Smooth muscle cell of the brain vasculature (primary cell): ENCODE measurements around the gene LCMT1.
"Not testable (repeated sequence)": the region's sequence is repeated elsewhere in the genome, so short reads cannot be mapped to it uniquely, and the experiment has no call there.

Source experiments
- DNase-seq: peaks from one replicate; pipeline ENCODE4 v3.0.0-alpha.2; 2012; ENCODE audit warnings: low read depth, low spot score

The LCMT1 gene

DNA sequence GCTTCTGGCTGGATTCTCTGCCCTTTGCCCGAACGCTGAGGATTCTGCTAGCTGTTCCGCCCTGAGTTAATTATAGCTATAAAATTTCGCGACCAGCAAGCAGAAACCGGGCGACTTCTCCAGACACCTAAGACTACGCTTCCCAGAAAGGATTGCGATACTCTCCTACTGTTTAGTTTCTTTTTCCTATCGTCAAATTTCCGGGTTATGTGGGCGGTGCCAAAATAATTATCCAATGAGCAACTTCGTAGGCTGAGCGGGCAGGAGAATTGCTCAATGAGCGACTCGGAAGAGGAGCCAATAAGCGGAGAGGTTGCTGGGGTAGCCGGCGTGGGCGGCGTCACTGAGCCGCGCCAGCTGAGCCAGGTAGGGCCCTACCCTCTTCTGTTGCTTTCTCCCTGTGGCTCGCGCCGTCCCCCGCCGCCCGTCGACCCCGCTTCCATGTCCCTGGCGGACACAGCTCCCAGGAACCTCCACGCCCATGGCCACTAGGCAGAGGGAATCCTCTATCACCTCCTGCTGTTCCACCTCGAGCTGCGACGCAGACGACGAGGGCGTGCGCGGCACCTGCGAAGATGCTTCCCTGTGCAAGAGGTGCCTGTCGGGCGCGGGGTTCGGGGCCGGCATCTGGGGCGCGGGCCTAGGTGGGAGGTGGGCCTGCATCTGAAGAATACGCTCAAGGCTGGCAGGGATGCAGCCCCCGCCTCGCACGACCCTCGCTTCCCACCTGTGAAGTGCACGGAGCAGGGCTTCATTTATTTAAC is at the start of gene LCMT1:
Gene LCMT1 (plus strand): TSS at position 340 of the 764 bp plus-strand sequence. CDS start 142 bp downstream, at position 482.
- peak; percentile 96 for DNase-seq

DNA sequence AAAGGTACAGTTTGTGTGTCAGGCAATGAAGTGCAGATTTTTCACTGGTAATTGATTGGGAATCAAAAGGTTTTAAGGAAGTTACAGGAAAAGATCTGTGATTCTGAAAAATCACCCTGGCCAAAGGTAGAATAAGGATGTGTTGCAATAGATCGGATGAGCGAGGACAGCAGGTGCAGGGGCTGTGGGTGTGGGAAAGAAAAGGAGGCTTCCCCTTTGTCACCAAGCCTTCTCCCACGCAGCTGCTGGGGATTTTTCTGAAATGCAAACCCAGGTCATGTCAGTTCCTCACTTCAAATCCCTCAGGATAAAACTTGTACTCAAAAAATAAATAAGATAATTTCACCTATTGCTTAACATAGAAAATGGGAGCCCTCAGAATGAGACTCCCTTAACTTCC is 48.4 kb upstream of the LCMT1 start:
- no peak for DNase-seq

DNA sequence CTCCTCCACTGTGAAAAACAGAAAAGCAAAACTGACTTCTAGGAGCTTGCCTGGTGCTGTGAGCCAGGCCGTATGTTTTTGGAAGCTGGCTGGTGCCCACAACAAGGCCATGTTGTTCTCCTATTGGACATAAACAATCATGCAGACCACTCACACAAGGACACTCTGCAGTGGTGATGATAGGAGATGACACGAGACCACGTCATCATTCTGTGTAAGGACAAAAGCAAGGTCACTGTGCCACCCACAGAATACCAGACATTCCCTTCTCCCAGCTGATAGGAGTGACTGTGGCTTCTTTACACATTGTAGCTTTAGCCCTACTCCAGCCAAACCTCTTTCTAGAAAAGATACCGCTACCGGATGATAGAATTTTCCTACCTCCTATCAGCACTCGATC is 47.7 kb upstream of the LCMT1 start:
- DNase-seq, result no peak

DNA sequence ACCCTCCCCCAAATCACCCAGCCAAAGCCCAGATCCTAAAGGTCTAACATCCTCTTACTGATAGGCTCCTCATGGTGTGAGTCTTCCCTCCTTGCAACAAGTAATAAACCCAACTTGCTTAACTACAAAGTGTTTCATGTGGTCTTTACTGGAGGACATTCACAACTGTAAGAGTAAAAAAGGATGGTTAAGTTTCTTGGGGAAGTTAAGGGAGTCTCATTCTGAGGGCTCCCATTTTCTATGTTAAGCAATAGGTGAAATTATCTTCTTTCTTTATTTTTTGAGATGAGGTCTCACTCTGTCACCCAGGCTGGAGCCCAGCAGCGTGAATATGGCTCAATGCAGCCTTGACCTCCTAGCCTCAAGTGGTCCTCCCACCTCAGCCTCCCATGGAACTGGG is 47.3 kb upstream of the LCMT1 start:
- DNase-seq, result not testable (repeated sequence)

DNA sequence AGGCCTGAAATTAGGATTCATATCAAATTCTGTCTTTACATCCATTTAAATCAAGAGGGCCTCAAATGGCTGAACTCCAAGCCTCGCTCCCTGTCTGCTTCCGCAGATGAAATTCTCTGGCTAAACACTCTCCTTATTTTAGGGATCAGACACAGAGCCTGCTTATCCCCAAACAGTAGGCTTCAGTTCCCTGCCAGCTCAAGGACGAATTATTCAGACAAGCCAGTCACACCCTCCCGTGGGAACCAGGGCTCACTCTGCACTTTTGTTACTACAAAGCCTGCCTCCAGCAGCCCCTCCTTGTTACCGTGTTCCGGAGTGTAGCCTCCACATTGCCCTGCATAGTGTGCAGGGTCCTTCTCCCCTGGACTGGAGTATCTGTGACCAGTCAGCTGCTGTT is 46.6 kb upstream of the LCMT1 start:
- DNase-seq, result no peak

DNA sequence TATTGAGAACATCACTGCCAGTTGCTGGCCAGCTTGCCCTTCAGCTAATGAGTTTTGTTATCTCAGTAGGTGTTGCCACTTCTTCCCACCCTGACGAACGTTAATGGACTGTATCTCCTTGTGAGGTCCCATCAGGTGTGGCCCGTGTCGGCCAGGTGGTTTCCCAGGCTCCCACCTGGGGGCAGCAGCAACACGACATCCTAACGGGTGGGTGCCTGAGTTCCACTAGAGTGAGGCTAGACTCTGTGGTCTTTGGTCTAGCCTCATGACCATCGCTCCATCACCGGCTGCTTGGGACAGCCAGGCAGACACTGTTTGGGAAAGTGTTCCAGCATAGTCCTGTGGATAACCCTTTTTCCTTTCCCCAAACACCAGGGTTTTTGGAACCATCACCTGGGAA is 45.6 kb upstream of the LCMT1 start:
- no peak for DNase-seq

DNA sequence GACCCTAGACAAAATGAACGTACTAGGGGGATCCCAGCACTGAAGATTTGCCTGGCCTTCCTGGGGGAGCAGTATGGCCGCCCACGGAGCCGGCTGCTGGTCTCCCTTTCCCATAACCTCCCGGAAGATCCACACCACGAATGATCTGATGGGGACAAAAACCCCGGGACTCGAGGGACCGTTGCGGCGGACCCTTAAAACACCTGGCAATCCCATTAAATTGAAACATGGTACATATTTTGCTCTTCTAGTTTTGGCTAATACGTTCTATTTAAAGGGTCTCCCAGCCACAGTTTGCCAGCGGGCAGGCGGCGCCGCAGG is 45.2 kb upstream of the LCMT1 start:
- DNase-seq, result no peak

DNA sequence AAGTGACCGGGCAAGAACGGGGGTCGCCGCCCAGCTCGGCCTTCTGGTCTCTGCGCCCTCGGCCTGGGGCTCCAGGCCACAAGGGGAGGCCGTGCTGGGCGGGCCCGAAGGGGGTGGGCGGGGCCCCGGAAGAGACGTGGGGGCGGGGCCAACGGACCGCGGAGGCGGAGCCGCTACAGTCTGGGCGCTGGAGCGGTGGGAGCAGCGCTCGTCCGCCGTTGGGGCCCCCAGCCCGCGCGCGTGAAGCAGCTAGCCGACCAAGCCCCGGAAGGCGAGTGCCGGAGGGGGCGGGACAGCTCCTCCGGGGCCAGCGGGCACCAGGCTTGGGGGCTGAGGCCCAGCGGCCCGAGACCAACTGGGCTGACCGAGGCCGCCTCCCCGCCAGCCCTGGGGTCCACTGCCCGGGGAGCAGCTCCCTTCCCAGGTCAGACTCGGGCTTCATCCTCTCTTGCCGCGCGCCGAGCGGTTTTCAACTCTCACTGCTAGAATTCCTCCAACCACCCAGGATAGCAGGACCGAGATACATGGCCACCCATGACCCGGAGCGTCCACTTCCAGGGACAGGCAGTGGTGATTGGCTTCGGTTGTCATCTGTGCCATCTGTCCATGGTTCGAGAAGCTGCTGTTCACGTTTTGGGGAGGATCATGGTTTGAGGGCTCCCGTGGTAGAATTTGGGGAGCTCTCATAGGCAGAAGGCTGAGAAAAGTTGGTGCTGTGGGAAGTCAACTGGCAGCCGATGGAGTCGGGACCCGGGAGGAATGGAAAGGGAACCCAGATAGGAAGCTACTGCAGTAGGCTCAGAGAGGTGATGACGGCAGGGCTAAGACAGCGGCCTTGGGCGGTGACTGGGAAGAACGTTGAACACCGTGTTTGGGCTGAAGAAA is 44.6 kb upstream of the LCMT1 start:
- no peak for DNase-seq

DNA sequence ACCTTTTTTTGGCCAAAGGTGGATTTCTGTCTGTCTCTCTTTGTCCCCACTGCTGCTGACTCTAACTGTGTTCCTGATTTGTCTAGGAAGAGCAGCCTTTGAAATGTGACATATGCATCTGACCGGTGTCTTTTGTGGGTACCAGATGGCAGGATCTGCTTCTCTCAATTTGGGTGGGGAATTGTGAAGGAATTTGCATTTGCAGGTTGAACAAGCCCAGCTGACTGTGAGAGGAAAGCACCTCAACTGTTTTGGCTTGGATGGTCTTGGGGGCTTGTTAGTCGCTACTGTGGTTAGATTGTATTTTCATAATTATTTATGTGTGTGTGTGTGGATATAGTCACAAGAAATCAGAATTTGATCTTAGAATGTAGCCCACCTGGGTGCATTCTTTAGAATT is 37.7 kb upstream of the LCMT1 start:
- no peak for DNase-seq

DNA sequence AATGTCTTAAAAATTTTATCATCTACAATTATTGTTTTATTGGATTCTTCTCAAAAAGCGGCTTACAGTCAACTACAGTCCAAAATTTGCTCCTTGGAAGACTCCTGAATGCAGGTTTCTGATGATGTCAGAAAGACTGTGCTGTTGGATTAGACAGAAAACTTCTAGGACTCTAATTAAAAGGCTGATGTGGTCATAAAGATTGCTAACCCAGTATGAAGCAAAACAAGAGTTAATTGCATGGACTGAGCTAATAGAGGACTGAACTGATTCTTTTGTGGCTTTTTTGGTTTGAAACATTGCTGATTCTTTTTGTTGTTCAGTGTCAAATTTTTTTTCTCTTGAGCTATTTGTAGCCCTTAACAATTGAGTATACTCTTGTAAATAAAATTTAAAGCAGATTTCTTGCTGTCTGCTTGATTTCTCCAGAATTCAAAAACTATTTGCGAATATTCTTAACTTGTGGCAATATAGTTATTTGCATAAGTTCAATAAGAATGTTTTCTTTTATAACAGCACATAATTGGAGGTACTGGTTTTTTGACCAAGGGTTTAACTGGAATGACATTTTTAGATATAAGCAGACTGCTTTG is 33.1 kb upstream of the LCMT1 start:
- DNase-seq, result no peak

DNA sequence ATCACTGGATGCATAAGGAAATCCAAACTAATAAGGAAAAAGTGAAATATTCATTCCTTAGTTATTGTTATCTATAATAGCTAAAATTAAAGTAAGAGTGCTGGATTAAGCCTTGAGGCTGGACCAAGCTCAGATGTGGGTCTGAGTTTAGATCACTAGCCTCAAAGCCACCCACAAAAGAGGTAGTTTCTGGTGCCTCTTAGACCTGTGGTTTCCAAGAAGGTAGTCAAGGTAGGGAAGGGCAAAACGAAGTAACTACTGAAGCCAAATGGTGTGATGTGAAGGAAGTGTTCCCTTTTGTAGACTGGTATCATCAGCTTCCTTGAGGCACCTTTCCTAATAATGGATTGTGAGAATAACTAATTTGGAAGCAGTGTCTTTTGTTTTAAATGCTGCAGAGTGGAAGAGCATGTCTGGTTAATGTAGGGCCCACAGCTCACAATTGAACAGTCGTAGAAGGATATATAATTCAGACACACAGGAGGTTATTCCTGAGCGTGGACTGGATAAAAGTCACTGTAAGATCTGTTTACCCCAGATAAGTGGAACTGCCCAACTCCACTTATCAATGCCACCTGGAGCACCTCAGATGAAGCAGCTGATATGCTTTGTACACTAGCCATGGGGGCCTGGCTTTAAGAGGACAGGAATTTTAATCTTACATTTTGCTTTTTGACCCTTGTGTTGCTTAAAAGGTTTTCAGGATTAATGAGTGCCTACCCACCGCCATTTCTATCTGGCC is 31.7 kb upstream of the LCMT1 start:
- DNase-seq, result no peak

DNA sequence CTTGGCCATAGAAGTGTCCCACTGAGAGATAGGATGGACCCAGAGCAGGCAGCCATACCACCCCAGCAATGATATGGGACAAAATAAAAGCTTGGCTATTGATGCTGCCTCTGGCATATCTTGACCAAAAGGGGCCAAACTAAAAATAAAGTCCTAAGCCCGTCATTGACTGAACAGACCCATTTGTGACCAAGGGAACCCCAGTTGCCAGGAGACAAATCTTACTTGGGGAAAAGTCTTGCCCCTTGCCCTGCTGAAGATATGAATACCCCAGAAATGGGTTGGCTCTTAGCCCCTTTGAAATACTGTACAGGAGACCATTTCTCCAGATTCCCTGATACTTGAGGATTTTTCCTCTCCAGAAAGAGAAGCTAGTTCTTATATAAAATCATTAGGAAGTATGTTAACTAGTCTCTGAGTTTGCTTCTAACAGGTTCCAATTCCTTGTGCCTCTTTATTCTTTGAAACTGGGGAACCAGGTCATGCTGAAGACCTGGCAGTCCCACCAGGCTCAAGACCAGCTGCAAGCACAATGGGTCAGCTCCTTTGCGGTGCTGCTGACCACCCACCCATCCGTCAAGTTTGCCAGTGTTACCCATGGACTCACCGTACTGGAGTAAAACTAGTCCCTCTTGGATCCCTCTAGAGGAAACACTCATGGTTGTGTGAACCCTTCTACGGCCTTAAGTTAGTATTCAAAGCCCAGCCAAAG is 31.0 kb upstream of the LCMT1 start:
- no peak for DNase-seq

DNA sequence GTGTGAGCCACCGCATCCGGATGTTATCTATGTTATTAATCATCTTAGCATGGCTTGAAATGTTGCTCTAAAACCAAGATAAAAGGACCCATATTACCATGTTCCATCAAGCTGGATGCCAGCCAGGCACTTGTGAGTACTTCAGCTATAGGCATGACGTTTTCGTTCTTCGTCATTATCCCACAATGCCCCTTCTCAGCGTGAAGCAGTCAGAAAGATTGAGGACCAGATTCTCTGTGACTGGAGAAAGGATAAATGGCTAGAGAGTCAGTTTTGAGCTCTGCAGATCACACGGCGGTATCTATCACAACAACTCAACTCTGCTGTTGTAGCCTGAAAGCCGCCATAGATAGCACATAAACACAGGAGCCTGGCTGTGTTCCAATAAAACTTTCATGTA is 29.8 kb upstream of the LCMT1 start:
- no peak for DNase-seq

DNA sequence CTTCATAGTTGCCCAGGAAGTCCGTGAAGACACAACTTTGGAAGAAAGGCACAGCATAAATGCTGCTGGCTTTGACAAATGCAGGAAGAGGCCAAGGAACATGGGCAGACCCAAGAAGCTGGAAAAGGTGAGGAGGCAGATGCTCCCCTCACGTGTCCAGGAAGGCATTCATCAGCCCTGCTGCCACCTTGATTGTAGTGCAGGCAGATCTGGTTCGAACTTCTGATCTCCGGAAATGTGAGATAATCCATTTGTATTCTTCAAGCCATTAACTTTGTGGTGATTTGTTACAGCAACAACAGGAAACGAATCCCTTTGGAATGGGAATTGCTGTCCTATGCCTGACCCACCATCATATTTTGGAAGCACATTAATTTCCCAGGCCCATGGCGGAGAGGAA is 28.5 kb upstream of the LCMT1 start:
- DNase-seq, result no peak

DNA sequence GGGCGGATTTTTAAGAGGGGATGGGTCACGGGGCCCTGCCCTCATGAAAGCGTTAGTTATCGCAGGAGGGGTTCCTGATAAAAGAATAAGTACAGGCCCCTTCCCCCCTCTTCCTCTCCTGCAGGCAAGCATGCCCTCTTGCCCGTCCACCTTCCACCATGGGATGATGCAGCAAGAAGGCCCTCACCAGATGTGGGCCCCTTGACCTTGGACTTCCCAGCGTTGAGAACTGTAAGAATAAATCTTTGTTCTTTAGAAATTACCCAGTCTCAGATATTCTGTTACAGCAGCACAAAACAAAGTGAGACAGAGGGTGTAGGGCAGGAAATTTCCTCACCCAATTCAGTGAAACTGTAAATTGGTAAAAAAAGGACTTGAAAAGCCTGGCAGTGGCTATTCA is 27.8 kb upstream of the LCMT1 start:
- DNase-seq, result no peak

DNA sequence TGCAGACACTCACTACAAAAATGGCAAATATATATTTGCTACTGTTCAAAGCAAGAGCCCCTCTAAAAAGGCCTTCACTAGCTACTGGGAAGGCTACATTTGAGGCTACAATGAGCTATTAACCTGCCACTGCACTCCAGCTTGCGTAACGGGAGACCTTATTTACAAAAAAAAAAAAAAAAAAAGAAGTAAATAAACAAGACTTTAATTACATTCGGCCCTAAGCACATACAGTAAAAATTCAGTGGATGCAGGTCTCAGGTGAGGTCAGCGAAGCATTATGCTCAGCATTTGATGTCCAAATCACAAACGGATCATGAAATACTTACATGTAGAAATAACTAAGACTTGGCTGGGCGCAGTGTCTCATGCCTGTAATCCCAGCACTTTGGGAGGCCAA is 26.7 kb upstream of the LCMT1 start:
- DNase-seq, result no peak

DNA sequence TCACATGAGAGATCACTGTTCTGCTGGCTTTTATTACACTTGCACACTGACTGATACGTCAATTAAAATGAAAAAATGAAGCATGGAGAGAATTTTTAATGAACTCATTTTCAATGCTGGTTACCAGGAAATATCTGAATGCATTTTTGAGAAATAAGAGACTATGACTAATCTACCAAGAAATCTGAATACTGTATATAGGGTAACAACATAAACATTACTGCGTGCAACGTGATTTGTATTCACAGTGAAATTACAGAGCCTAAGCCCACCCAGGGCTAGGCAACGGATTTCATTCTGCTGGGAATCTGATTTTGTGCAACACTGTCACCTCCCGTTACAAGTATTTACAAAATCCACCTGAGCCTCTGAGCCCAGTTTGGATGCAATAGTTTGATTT is 23.8 kb upstream of the LCMT1 start:
- no peak for DNase-seq

DNA sequence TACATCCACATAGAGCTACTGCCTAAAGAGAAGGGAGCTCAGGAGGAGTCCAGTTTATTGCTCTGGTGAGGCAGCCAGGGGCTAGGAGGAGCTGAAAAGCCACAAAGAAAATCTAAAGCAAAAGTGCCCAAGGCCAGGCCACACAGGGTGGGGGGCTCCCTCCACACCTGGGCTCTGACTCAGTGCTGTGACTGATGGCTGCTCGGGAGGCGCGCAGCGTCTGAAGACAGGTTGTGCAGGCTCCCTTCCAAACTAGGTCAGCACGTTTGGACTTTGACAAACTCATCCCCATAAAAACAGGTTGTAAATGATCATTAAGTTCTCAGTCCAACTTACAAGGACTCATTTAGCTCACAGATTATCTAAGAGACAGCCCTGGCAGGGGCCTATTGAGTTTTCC is 22.2 kb upstream of the LCMT1 start:
- no peak for DNase-seq

DNA sequence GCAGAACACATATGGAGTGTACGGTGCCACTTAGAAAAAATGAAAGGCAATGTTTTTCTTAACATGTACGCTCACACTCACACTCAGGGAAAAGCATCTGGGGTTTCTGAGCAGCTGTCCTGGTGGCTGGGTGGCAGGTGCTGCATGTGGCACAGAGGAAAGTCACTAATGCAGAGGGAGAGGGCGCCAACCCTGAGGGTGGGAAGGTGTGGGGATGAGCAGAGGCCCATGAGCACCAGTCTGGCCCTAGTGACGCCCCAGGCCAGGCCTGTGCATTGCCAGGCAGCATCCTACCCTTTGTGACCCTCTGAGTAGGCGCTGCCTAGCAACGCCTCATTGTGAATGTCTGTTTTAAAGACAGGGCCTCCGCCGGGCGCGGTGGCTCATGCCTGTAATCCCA is 19.1 kb upstream of the LCMT1 start:
- DNase-seq, result no peak

DNA sequence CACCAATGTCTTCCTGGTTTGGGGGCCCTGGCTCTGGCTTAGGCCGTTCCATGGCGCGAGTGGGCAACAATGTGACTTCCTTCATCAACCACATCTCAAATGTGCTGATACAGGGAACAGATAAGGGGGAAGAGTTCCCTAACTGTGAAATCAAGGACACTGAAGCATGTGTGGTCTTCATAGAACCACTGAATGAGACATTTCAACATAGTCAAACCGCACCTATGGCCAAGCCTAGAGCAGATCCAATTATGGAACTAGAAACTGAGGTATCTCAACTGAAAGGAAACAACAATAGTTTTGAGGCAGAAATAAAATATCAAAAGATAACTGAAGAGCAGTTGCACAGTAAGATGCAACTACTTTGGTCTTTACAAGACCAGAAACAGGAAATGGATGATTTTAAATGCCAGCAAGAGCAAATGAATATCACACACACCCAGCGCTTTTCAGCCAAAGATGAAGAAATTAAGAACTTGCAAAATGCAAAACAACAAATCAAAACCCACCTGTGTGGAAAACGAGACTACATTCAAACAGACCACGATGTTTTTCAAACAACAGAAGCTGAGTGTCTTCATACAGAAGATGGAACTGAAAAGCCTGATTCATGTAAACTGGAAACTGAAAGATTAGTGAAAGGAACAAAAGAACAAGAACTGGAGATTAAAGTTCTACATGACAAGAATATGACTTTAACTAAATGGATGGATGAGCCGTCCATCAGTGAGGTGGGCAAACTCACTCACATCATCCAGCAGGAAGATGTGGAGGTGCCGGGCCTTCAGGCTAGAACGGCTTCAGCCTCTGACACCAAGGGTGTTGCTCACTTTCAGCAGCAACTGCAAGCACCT is 18.1 kb upstream of the LCMT1 start:
- no peak for DNase-seq

DNA sequence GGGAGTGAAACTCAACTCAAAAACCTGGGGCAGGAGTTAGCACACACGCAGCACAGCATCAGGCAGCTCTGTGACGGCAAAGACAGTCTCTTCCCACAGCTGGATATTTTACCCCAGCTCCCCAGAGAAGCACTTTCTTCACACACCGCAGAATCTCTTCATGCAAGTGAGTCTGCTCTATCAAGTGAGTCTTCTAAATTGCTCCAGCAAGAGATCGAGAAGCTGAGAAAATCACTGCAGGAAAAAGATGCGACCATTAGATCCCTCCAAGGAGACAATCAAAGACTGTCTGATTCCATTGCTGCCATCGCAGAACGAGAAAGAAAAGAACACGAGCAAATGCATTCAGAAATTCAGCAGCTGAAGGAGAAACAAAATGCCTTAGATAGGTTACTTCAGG is 16.9 kb upstream of the LCMT1 start:
- DNase-seq, result no peak
